Prostate gland (tissue), 2 donors: ENCODE data around the gene BPIFB4. TPM values are rescaled to one million over a fixed set of nuclear protein-coding genes. Genes with fewer than 3 reads are reported as not detected.

Experiments
- DNase-seq: peaks from one replicate; pipeline ENCODE4 v3.0.0-alpha.2; 2019; ENCODE audit warnings: low spot score
- H3K27ac ChIP-seq, 2 donors: fragments of 200-600 bp; sonication (generic); 2 replicates each; pipeline ENCODE4 v1.5.1; 2017 to 2019
- H3K27me3 ChIP-seq: fragments of 200-600 bp; sonication (generic); replicated peaks from 2 replicates; pipeline ENCODE4 v1.5.1; 2019; ENCODE audit not compliant: insufficient read depth
- H3K36me3 ChIP-seq, 2 donors: fragments of 200-600 bp; sonication (generic); 1 replicate in 1 of 2; 2 replicates in 1 of 2; pipeline versions ENCODE4 v1.5.1 to v1.8.1; 2017 to 2019
- H3K4me1 ChIP-seq: fragments of 200-600 bp; sonication (generic); replicated peaks from 2 replicates; pipeline ENCODE4 v1.5.1; 2019
- H3K4me3 ChIP-seq, 2 donors: fragments of 200-600 bp; sonication (generic); 2 replicates each; pipeline ENCODE4 v1.5.1; 2017 to 2019
- H3K9me3 ChIP-seq: fragments of 200-600 bp; sonication (generic); 2 replicates; pipeline ENCODE4 v1.5.1; 2017
- POLR2A ChIP-seq: fragments of 450-650 bp; IDR thresholded peaks from one replicate; pipeline ENCODE4 v1.6.1; 2016; ENCODE audit warnings: antibody characterized with exemption, mild to moderate bottlenecking
- POLR2AphosphoS5 ChIP-seq: sonication (generic); formaldehyde crosslinking; IDR thresholded peaks from one replicate; pipeline ENCODE4 v1.6.1; 2017; ENCODE audit warnings: antibody characterized with exemption
- WGBS: methylation state at CpG from one replicate; pipeline ENCODE4 v1.1.5; 2018; 5-methylcytosine and 5-hydroxymethylcytosine counted together
- intact Hi-C: fragments of 100-400 bp; cut with DNase I; formaldehyde crosslinking; loops from one replicate; pipeline ENCODE4 v1.14.2; 2022
- total RNA-seq, 2 donors: library from RNA; depleted of rRNA; stranded (reverse); fragments of >200 nt; gene quantifications; one replicate each; pipeline ENCODE4 v1.1.0, GENCODE V29; 2016
- TF ChIP-seq, protein P1 (sequence below), 4 experiments: fragments of 200-600 bp in 2 of 4; fragments of 450-650 bp in 2 of 4; sonication (generic) in 2 of 4; IDR thresholded peaks; 1 replicate in 3 of 4; 2 replicates in 1 of 4; pipeline ENCODE4 v1.5.1; 2016 to 2019; ENCODE audit warnings: antibody characterized with exemption in 4 of 4, mild to moderate bottlenecking in 2 of 4, moderate library complexity in 2 of 4

Gene BPIFB4
- total RNA-seq, 2 donors from 2014 or later = 1.1 TPM; not detected in 1

GRCh38 chr20:33086052-33086722, 6.7 kb downstream of the BPIFB4 start:
- Histone ChIP-seq H3K27me3 (no peaks in the 10 kb centered on the region), H3K9me3 (no peaks in the 10 kb centered on the region), H3K36me3 (no peaks in the 10 kb centered on the region), H3K4me3 (no peak overlapping the region), H3K27ac (no peak overlapping the region), H3K4me1 (no peaks in the 10 kb centered on the region)
- no peak for TF ChIP-seq POLR2A
- no peak for TF ChIP-seq POLR2AphosphoS5
- TF ChIP-seq, protein P1, sequence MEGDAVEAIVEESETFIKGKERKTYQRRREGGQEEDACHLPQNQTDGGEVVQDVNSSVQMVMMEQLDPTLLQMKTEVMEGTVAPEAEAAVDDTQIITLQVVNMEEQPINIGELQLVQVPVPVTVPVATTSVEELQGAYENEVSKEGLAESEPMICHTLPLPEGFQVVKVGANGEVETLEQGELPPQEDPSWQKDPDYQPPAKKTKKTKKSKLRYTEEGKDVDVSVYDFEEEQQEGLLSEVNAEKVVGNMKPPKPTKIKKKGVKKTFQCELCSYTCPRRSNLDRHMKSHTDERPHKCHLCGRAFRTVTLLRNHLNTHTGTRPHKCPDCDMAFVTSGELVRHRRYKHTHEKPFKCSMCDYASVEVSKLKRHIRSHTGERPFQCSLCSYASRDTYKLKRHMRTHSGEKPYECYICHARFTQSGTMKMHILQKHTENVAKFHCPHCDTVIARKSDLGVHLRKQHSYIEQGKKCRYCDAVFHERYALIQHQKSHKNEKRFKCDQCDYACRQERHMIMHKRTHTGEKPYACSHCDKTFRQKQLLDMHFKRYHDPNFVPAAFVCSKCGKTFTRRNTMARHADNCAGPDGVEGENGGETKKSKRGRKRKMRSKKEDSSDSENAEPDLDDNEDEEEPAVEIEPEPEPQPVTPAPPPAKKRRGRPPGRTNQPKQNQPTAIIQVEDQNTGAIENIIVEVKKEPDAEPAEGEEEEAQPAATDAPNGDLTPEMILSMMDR (IDR thresholded peaks at IDR 0.05) = no peak
- 73% methylated on average over 12 of the region's 14 CpGs for WGBS
- no peak for DNase-seq
- intact Hi-C loops = no loop called here

- 63% methylated on average over 3 of the region's 3 CpGs for WGBS
- intact Hi-C loops = loop anchor here (10.0 kb wide), 1 partner anchor 296 kb away; no protein-coding TSS in a partner anchor
- TF ChIP-seq, protein P1 (IDR thresholded peaks at IDR 0.05) = no peak
- TF ChIP-seq POLR2AphosphoS5 = no peak
- TF ChIP-seq POLR2A = no peak
- Histone ChIP-seq H3K36me3 (no peaks in the 10 kb centered on the region), H3K27ac (no peak overlapping the region), H3K4me1 (no peaks in the 10 kb centered on the region), H3K4me3 (no peak overlapping the region), H3K9me3 (no peaks in the 10 kb centered on the region), H3K27me3 (no peaks in the 10 kb centered on the region)
- DNase-seq = no peak
Observed at GRCh38 chr20:33091147-33091546, 11.7 kb downstream of the BPIFB4 start.

DNA sequence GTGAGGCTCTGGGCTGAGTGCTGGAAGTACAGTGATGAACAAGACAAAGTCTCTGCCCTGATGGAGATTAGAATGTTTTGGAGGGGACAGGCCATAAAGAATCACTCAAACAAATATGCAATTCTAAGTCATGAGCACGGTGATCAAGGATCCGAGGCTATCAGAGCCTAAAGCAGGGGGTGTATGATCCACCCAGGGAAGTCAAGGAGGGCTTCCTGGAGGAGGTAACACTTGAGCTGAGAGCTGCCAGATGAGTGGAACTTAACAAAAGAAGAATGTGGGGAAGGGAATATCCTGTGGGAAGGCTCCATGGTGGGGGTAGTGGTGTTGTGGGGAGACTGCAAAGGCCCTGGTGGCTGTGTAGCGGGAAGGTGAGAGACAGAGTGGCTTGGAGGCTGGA, 12.2 kb downstream of the BPIFB4 start:
- intact Hi-C loops = loop anchor here (10.0 kb wide), 1 partner anchor 297 kb away; no protein-coding TSS in a partner anchor
- 89% methylated on average over 3 of the region's 3 CpGs for WGBS
- no peaks in the 10 kb centered on the region for H3K36me3 ChIP-seq
- H3K27ac ChIP-seq = no peak overlapping the region
- no peaks in the 10 kb centered on the region for H3K4me1 ChIP-seq
- H3K9me3 ChIP-seq = no peaks in the 10 kb centered on the region
- TF ChIP-seq, protein P1 (IDR thresholded peaks at IDR 0.05) = no peak
- TF ChIP-seq POLR2A (no peak), POLR2AphosphoS5 (no peak)
- H3K4me3 ChIP-seq = no peak overlapping the region
- H3K27me3 ChIP-seq = no peaks in the 10 kb centered on the region
- no peak for DNase-seq

DNA sequence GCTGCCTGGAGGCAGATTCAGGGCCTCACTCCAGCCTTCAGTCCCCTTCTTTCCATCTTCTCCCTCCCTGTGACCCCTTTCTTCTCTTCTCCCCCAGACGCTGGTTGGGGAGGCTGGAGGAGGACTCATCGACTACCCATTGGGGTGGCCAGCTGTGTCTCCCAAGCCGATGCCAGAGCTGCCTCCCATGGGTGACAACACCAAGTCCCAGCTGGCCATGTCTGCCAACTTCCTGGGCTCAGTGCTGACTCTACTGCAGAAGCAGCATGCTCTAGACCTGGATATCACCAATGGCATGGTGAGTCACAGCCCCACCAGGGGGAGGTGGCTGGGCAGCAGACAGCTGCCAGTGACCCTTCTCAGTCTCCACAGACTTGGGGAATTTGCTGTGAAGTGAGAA, 12.9 kb downstream of the BPIFB4 start:
- TF ChIP-seq, protein P1 (IDR thresholded peaks at IDR 0.05) = no peak
- TF ChIP-seq POLR2A = no peak
- no peak for TF ChIP-seq POLR2AphosphoS5
- 93% methylated on average over 3 of the region's 3 CpGs for WGBS
- H3K4me3 ChIP-seq = no peak overlapping the region
- no peaks in the 10 kb centered on the region for H3K4me1 ChIP-seq
- intact Hi-C loops = loop anchor here (10.0 kb wide), 1 partner anchor 298 kb away; no protein-coding TSS in a partner anchor
- H3K27me3 ChIP-seq = no peaks in the 10 kb centered on the region
- H3K27ac ChIP-seq = no peak overlapping the region
- no peak for DNase-seq
- no peaks in the 10 kb centered on the region for H3K36me3 ChIP-seq
- H3K9me3 ChIP-seq = no peaks in the 10 kb centered on the region

DNA sequence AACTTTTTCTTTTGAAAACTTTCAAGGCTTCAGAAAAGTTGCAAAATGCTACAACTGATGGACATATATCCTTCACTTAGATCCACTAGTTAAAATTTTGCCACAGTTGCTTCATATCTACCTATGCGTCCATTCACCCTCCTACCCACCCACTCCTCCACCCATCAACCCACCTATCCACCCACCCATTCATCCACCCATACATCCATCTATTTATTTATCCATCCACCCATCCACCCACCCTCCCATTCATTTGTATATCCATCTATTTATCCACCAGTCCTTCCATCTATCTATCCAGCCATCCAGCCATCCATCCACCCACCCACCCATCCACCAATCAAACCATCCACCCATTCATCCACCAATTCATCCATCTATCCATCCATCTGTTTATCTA, 13.6 kb downstream of the BPIFB4 start:
- 84% methylated on average over 1 of the region's 1 CpG for WGBS
- Histone ChIP-seq H3K4me1 (no peaks in the 10 kb centered on the region), H3K9me3 (no peaks in the 10 kb centered on the region), H3K36me3 (no peaks in the 10 kb centered on the region), H3K4me3 (no peak overlapping the region), H3K27me3 (no peaks in the 10 kb centered on the region), H3K27ac (no peak overlapping the region)
- DNase-seq = no peak
- intact Hi-C loops = loop anchor here (10.0 kb wide), 1 partner anchor 298 kb away; no protein-coding TSS in a partner anchor
- TF ChIP-seq, protein P1 (IDR thresholded peaks at IDR 0.05) = no peak
- no peak for TF ChIP-seq POLR2A
